Measurements from ENCODE around the gene OSBP2. TPM values are rescaled to one million over a fixed set of nuclear protein-coding genes. Genes with fewer than 3 reads are reported as not detected.

The OSBP2 gene
- polyA plus RNA-seq, 1 donor from 2014 or later = 0.93 TPM

GRCh38 chr22:30870451-30871345 lies 176.0 kb downstream of the OSBP2 start:
- Mint-ChIP-seq H3K36me3 (no peaks in the 10 kb centered on the region), H3K4me1 (no peaks in the 10 kb centered on the region), H3K27me3 (peaks cover 2% of the 10 kb centered on the region), H3K4me3 (no peak overlapping the region), H3K27ac (no peak overlapping the region), H3K9me3 (no peaks in the 10 kb centered on the region)

- H3K4me1 Mint-ChIP-seq = no peaks in the 10 kb centered on the region
- H3K27me3 Mint-ChIP-seq = peaks cover 2% of the 10 kb centered on the region
- H3K27ac Mint-ChIP-seq = no peak overlapping the region
- H3K9me3 Mint-ChIP-seq = no peaks in the 10 kb centered on the region
- no peak overlapping the region for H3K4me3 Mint-ChIP-seq
- no peaks in the 10 kb centered on the region for H3K36me3 Mint-ChIP-seq
Measured at GRCh38 chr22:30871391-30872284, 177.0 kb downstream of the OSBP2 start.

GRCh38 chr22:30872285-30873041 lies 177.8 kb downstream of the OSBP2 start:
- Mint-ChIP-seq H3K4me1 (no peaks in the 10 kb centered on the region), H3K9me3 (no peaks in the 10 kb centered on the region), H3K36me3 (no peaks in the 10 kb centered on the region), H3K27me3 (peaks cover under 1% of the 10 kb centered on the region), H3K4me3 (no peak overlapping the region), H3K27ac (no peak overlapping the region)

- Mint-ChIP-seq H3K4me1 (no peaks in the 10 kb centered on the region), H3K27ac (no peak overlapping the region), H3K27me3 (no peaks in the 10 kb centered on the region), H3K36me3 (no peaks in the 10 kb centered on the region), H3K4me3 (no peak overlapping the region), H3K9me3 (no peaks in the 10 kb centered on the region)
Measured at GRCh38 chr22:30873086-30873650, 178.5 kb downstream of the OSBP2 start.

- no peaks in the 10 kb centered on the region for H3K36me3 Mint-ChIP-seq
- no peaks in the 10 kb centered on the region for H3K9me3 Mint-ChIP-seq
- no peaks in the 10 kb centered on the region for H3K4me1 Mint-ChIP-seq
- H3K27ac Mint-ChIP-seq = no peak overlapping the region
- no peaks in the 10 kb centered on the region for H3K27me3 Mint-ChIP-seq
- no peak overlapping the region for H3K4me3 Mint-ChIP-seq
Measured at GRCh38 chr22:30873661-30874060, 179.0 kb downstream of the OSBP2 start.

- Mint-ChIP-seq H3K4me1 (no peaks in the 10 kb centered on the region), H3K27me3 (no peaks in the 10 kb centered on the region), H3K27ac (no peak overlapping the region), H3K36me3 (no peaks in the 10 kb centered on the region), H3K4me3 (peak overlapping the region in 1 of 4 donors; percentile 54), H3K9me3 (no peaks in the 10 kb centered on the region)
Measured at GRCh38 chr22:30874431-30875370, 180.0 kb downstream of the OSBP2 start.

GRCh38 chr22:30875481-30876215 lies 181.0 kb downstream of the OSBP2 start:
- no peaks in the 10 kb centered on the region for H3K36me3 Mint-ChIP-seq
- H3K27me3 Mint-ChIP-seq = no peaks in the 10 kb centered on the region
- H3K9me3 Mint-ChIP-seq = no peaks in the 10 kb centered on the region
- H3K27ac Mint-ChIP-seq = no peak overlapping the region
- H3K4me1 Mint-ChIP-seq = no peaks in the 10 kb centered on the region
- no peak overlapping the region for H3K4me3 Mint-ChIP-seq

GRCh38 chr22:30876221-30876751 lies 181.6 kb downstream of the OSBP2 start:
- H3K27ac Mint-ChIP-seq = no peak overlapping the region
- H3K9me3 Mint-ChIP-seq = no peaks in the 10 kb centered on the region
- no peaks in the 10 kb centered on the region for H3K36me3 Mint-ChIP-seq
- no peaks in the 10 kb centered on the region for H3K4me1 Mint-ChIP-seq
- no peaks in the 10 kb centered on the region for H3K27me3 Mint-ChIP-seq
- no peak overlapping the region for H3K4me3 Mint-ChIP-seq

- Mint-ChIP-seq H3K9me3 (no peaks in the 10 kb centered on the region), H3K36me3 (no peaks in the 10 kb centered on the region), H3K27ac (no peak overlapping the region), H3K4me1 (no peaks in the 10 kb centered on the region), H3K4me3 (peak overlapping the region in 1 of 4 donors; percentile 52), H3K27me3 (no peaks in the 10 kb centered on the region)
Measured at GRCh38 chr22:30876915-30877553, 182.4 kb downstream of the OSBP2 start.

- Mint-ChIP-seq H3K36me3 (no peaks in the 10 kb centered on the region), H3K9me3 (no peaks in the 10 kb centered on the region), H3K4me3 (no peak overlapping the region), H3K27ac (no peak overlapping the region), H3K27me3 (no peaks in the 10 kb centered on the region), H3K4me1 (no peaks in the 10 kb centered on the region)
Measured at GRCh38 chr22:30877662-30878515, 183.2 kb downstream of the OSBP2 start.

GRCh38 chr22:30878516-30879414 lies 184.1 kb downstream of the OSBP2 start:
- no peak overlapping the region for H3K4me3 Mint-ChIP-seq
- H3K36me3 Mint-ChIP-seq = no peaks in the 10 kb centered on the region
- no peaks in the 10 kb centered on the region for H3K9me3 Mint-ChIP-seq
- no peaks in the 10 kb centered on the region for H3K4me1 Mint-ChIP-seq
- H3K27ac Mint-ChIP-seq = no peak overlapping the region
- H3K27me3 Mint-ChIP-seq = no peaks in the 10 kb centered on the region
